Cortex of kidney (tissue), 1 donor: ENCODE results near the gene FBLN1.

Experiments
- DNase-seq: peaks from one replicate; lab custom pipeline; 2025; lab: John Stamatoyannopoulos, UW

The FBLN1 gene

DNA sequence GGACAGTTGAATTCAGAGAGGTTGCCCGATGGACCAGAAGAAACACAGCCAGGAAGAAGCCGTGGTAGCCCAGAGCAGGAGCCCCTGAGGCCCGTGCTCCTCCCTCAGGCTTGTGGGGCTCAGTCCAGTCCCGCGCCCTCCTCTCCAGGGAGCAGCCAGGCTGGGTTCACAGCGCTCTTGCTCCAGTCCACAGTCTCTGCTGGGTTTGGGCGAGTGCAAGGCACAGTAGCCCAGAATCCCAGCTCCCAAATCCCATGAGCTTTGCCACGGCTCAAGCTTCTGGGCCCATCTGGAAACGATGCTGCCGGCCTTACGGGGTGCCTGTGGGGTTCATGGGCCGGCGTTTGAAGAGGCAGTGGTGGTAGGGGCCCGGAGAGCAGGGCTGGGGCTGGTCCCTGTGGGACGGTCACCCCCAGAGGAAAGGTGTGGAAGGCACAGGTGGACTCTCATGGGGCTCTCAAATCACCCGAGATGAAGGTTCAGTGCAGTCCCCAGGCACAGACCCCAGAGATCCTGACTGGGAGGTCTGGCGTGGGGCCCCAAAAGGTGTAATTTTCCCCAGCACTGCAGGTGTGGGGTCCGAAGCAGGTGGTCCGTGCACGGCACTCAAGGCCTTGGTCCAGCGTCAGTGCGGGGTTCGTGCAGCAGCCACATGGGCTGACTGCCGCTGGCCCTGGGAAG is 138.4 kb downstream of the FBLN1 start:
- no peak for DNase-seq

DNA sequence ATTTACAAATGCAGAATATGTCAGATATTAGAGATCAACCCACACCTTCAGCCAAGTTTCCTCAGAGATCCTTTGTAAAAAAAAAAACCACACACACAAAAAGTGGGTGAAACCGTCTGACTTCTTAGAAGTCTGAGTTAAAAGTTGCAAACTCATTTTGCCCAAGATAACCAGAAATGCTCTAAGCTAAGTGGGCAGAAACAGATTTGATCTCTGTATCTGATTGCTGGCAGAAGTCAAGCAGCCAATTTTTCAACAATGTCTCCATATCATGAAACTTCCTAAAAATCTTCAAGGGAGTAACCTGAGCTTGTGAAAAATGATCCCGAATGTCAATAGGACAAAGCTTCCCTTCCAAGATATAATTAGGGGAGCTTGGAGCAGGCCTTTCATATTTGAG is 140.3 kb downstream of the FBLN1 start:
- DNase-seq, result no peak

DNA sequence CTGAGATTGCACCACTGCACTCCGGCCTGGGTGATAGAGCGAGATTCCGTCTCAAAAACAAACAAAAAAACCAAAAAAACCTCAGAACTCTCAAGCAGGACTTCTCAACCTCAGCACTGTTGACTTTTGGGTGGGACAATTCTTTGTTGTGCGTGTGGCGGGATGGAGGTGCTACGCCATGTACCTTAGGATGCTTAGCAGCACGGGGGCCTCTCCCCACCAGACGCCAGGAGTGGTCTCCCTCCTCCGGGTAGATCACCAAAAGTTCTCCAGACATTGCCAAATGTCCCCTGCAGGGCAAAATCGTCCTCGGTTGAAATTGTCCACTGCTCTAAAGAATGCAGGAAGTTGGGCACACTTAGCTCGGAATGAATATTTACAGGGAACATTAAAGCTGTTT is 142.0 kb downstream of the FBLN1 start:
- DNase-seq, result no peak

DNA sequence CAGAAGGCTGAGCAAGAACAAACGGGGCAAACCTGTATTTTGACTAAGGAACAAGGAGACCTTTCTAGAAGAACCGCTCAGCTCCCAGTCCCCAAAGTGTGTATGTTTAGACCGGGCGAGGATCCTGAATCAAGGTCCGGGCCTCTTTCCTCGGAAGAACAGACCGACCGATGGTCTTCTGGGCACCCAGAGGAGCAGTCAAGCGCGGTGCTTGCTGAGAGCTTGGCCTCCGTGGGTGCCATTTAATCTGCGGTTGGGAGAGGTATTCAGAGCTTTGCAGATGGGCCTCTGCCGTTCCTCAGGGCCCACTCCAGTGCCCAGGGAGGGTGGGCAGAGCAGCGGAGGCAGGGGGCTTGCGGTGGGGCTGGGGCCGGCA is 142.5 kb downstream of the FBLN1 start:
- no peak for DNase-seq

DNA sequence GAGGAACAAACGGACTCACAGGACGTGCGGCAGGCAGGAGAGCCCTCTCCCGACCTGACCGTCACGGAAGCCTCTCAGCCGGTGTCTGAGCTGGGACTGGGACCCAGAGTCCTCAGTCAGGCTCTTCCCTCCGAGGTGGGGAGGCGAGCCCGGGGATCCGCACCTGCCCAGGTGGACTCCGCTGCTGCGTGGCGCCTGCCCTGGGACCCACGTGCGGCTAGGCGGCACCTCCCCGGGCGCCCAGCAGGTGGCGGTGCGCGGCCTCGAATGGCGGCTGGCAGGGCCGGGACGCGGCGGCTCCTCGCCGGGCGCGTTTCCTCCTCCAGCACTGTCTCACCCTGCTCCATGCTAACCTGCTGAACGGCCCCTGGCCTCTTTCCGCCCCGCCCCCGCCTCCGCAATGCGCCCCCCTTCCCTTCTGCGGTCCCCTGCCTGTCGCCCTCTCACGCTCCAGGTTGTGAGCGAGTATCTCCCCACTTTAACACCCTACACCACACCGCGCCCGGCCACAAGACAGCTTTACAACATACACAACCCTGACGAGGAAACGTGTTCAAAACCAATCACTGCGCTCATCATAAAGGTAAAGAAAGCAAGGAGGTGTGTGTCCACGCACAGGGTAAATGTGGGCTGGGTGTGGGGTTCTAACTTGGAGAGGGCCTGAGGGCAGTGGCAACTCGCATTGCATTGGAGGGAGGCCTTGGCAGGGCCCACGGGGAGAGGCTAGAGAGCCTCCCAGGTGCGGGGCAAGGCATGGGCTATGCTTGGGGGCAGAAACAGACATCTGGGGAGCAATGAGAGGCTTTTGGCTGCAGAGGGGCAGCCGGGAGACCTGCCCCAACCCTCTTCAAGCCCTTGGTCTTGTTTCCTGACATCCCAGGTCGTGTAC is 143.1 kb downstream of the FBLN1 start:
- DNase-seq, result no peak

DNA sequence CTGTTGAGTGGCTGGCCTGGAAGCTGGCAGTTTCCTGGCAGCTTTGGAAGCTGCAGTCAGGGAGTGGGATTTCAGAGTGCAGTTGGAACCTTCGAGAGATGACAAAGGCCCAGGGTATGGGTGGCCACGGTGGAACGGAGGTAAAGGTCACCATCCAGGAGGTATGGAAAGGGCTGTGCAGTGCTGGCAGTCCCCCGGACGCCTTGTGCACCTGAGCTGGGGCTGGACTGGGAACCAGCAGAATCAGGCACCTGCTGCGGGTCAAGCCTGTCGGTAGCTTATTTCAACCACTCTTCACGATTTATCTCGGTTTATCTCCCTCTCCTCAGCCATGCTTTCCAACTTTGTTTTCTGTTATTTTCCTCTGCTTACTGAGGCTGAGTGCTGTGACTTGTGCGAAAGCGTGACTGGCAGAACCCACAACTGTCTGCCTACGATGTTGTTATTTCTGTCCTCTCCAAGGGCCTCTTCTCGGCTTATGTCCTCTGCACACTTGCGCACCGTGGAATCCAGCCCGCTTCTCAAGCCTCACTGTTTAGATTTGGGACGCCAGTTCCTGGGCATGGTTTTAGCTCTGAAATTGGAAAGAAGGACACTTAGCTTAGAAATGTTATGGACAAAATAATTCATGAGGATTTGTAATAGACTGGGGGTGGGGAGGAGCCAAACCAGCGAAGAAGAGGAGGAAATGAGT is 145.0 kb downstream of the FBLN1 start:
- no peak for DNase-seq

DNA sequence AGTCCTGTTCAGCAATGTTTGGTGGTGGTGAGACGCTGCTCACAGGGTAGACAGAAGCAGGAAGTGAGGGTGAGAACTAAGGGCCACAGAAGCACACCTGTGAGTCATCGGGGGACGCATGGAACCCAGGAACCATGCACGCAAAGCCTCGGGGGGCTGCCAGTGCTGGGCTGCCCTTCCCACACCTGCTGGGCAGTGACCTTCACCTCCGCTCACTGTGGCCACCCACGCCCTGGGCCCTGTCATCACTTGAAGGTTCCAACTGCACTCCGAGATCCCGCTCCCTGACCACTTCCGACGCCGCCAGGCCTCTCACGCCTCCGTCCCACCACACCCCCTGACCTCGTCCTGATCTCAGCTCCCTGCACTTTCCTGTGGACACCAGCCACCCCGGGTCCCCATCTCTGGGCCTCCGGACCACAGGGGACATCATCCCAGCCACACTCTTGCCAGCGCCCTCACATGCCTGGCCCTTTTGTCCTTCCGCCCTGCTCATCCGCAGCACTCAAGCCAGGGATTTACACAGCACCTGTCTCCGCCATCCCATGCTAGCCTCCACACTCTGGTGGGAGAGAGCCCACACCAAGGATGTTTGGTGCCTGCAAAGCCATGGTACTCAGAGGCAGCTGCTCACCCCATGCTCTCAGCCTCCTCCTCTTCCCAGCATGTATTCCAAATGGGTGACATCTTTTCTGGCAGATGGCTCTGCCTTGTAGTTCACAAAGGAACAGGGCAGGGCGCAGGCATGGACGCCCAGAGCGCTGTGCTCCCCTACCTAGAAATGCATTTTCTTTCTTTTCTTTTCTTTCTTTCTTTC is 145.8 kb downstream of the FBLN1 start:
- no peak for DNase-seq

DNA sequence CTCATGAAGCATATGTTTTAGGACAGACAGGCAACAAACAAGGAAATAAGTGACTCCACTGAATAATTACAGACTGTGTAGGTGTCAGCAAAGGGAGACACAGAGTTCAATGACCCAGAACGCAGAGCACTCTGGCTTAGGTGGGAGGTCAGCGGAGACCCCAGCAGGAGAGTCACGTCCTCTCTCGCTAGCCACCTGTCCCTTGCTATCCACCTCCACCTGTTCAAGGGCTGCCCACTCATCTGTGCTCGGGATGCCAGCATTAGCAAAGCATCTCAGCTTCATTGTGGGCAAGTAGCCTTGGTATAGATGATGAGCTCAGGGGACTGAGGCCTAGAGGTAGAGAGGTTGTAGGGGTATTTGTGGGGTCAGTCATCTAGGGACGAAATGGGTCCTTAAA is 147.1 kb downstream of the FBLN1 start:
- no peak for DNase-seq

DNA sequence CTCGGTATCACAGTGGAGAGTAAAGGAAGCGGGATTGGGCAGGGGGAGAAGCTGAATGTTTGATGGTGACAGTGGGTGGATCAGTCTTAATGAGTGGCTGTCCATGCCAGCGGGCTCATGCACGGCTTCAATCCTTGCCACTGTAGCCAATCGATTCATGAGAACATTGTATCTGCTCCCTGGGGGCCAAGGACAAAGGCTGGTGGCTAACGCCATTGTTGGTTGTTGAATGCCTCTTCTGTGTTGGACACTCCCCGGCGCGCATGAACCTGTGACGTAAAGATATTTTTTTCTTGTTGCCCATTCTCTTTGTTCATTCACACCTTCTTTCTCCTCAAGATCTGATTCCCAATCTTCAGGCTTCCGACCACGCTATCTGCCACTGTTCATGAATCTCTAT is 148.0 kb downstream of the FBLN1 start:
- DNase-seq, result no peak
